Coronary artery (tissue), 2 donors: ENCODE measurements around the gene HHAT.

Experiments used
- DNase-seq: peaks from one replicate; pipeline ENCODE4 v3.0.0-alpha.2; 2017; ENCODE audit warnings: low spot score
- H3K27ac ChIP-seq, 2 donors: fragments of 200-600 bp; sonication (generic); one replicate each; pipeline ENCODE4 v1.5.1; 2016 to 2019
- H3K4me3 ChIP-seq: fragments of 200-600 bp; sonication (generic); 2 replicates; pipeline ENCODE4 v1.5.1; 2016; ENCODE audit warnings: mild to moderate bottlenecking, moderate library complexity
- CTCF ChIP-seq: fragments of 200-600 bp; sonication (generic); IDR thresholded peaks from one replicate; pipeline ENCODE4 v1.5.1; 2019; ENCODE audit warnings: antibody characterized with exemption

HHAT gene

DNA sequence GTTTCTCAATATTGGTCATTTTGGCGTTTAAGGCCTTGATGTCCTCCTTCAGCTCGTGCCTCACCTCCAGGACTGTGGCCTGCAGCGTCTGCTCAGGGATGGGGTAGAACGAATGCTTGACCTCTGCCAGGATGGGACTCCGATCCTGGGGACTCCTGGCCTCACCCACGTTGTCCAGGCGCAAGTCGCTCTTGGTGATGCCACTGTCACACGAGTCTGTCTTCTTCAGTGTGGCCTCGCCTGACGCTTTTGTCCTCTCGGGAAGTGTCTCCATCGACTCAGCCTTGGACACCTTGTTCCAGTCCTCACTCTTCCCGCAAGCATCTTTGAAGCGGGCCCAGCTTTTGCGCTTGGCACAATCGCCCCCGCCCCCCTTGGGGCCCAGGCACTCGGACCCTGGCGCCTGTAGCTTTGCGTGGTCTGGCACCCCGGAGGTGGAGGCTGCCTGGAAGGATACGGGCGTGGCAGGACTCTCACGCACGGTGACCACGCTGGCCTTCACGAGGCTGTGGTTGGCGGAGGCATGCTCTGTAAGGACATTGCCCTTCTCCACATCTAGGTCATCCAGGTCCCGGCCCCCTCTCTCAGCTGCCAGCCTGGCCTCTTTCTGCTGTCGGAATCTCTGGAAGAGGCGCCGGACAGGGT, 354.8 kb downstream of the HHAT start:
- Histone ChIP-seq H3K4me3 (no peak overlapping the region), H3K27ac (no peak overlapping the region)
- no peak for TF ChIP-seq CTCF
- DNase-seq, result peak; percentile 62

DNA sequence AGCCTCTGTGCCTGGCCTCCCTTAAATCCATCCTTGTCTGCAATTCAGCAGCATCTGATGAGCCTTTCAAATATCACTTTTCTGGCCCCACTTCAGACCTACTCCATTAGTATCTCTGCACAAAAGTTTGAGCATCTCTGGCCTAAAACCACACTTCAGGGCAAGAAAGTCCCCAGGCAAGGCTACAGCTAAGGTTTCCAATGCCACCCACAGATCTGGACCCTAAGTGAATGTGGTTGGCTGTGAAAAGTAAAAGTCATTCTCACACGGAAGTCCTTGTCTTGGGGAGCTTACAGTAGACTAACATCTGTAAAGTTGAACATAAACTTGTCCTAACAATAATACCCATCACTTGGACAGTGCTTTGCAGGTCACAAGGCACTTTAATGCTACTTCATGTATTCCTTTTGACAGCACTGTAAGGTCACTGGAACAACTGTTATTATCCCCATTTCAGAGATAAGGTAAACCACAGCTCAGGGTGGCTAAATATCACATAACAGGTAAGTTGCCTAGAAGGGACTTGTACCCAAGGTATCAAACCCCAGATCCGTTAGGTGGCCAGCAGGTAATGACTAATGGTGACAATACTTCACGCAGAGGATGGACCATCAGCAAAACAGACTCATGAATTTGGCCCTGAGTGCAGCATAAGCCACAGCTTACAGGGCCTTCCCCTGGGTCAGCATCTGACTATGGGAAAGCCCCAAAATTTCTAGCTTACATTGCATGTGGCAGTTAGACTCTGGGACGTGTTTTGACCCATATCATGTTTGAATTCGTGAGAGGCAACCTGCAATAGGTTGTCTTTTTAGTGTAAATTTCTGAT, 356.0 kb downstream of the HHAT start:
- Histone ChIP-seq H3K27ac (no peak overlapping the region), H3K4me3 (no peak overlapping the region)
- TF ChIP-seq CTCF, result no peak
- no peak for DNase-seq

DNA sequence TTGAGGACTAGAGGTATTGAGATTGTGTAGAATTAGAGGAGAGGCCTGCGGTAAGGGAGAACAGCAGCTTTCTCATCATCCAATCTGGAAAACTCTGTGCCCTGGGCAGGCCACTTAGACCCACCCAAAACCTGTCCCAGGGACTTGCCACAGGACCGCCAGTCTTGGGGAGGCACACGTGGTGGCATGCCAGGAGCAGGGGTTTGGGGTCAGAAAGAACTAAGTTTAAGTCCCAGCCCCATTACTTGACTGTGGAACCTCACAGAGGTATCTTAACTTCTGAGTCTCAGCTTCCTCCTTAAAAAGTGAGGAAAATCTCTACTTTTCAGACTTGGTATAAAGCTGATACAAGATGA, 356.6 kb downstream of the HHAT start:
- TF ChIP-seq CTCF, result no peak
- Histone ChIP-seq H3K27ac (no peak overlapping the region), H3K4me3 (no peak overlapping the region)
- no peak for DNase-seq

GRCh38 chr1:210686841-210687240, 358.1 kb downstream of the HHAT start:
- no peak overlapping the region for H3K27ac ChIP-seq
- TF ChIP-seq CTCF, result no peak
- DNase-seq, result no peak
- H3K4me3 ChIP-seq, result no peak overlapping the region

DNA sequence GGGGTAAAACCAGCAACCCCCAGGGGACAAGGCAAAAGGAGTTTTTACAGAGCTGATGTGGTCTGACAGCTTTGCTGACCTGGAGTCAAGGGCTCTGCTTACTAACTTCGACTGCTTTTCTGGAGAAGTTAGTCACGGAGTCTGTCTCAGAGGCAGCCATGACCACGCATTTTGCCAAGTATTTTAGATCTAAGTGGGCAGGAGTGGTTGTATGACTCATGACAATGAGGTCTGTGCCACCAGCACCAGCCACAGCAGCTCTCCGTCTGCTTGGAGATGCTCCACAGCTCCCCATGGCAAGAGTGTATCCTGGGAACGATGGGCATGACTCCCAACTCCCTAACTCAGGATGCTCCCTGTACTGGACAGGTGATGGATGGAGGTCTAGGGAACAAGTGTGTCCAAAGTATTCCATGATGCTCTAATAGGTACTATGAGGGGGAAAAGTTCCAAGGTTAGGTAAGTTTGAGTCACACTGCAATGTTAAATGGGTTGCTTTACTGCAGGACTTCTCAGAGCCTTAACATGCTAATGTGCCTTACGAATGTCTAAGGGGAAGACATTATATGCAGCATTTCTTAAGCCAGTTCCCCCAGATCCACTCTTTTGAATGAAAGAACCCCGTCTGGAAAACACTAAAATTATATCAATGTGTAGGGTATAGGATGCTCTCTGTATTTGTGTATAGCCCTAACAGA, 359.0 kb downstream of the HHAT start:
- Histone ChIP-seq H3K27ac (no peak overlapping the region), H3K4me3 (no peak overlapping the region)
- no peak for TF ChIP-seq CTCF
- DNase-seq, result no peak

GRCh38 chr1:210688512-210689234, 360.0 kb downstream of the HHAT start:
- DNase-seq, result no peak

More at GRCh38 chr1:210688512-210689234, 360.0 kb downstream of the HHAT start:
- H3K4me3 ChIP-seq, result no peak overlapping the region
- TF ChIP-seq CTCF, result no peak
- no peak overlapping the region for H3K27ac ChIP-seq
